GM23338 (cell line): ENCODE measurements around the gene MCUB. TPM values are rescaled to one million over a fixed set of nuclear protein-coding genes. Genes with fewer than 3 reads are reported as not detected.

ENCODE experiments used
- ATAC-seq: fragments of 200-7000 bp; cut with Tn5 transposase; 3 replicates; pipeline ENCODE4 v1.9.1; 2020
- DNase-seq: peaks from one replicate; pipeline ENCODE4 v3.0.0-alpha.2; 2015; ENCODE audit warnings: low spot score
- H2AFZ ChIP-seq: fragments of 200-600 bp; sonication (generic); 2 replicates; pipeline ENCODE4 v1.8.0; 2016; ENCODE audit warnings: antibody characterized with exemption, mild to moderate bottlenecking, moderate library complexity
- H3F3A ChIP-seq: fragments of 200-600 bp; sonication (generic); replicated peaks from 2 replicates; pipeline ENCODE4 v1.8.0; 2017; ENCODE audit warnings: antibody characterized with exemption, mixed run types, low read depth
- H3K27ac ChIP-seq: fragments of 200-600 bp; sonication (generic); 2 replicates; pipeline ENCODE4 v1.6.1; 2016; ENCODE audit warnings: low read depth
- H3K27me3 ChIP-seq: fragments of 200-600 bp; sonication (generic); 2 replicates; pipeline ENCODE4 v1.8.0; 2016; ENCODE audit warnings: mild to moderate bottlenecking, mixed run types, moderate library complexity; ENCODE audit not compliant: insufficient read depth
- H3K36me3 ChIP-seq: fragments of 200-600 bp; sonication (generic); 2 replicates; pipeline ENCODE4 v1.8.0; 2016; ENCODE audit warnings: mild to moderate bottlenecking; ENCODE audit not compliant: insufficient read depth
- H3K4me1 ChIP-seq: fragments of 200-600 bp; sonication (generic); 2 replicates; pipeline ENCODE4 v1.8.0; 2016; ENCODE audit warnings: mild to moderate bottlenecking, moderate library complexity; ENCODE audit not compliant: insufficient read depth
- H3K4me2 ChIP-seq: fragments of 200-600 bp; sonication (generic); 2 replicates; pipeline ENCODE4 v1.7.1; 2017; ENCODE audit warnings: mixed run types
- H3K4me3 ChIP-seq: fragments of 200-600 bp; sonication (generic); 2 replicates; pipeline ENCODE4 v1.6.1; 2016; ENCODE audit warnings: mixed run types
- H3K79me2 ChIP-seq: fragments of 200-600 bp; sonication (generic); replicated peaks from 2 replicates; pipeline ENCODE4 v1.8.0; 2017; ENCODE audit warnings: mild to moderate bottlenecking; ENCODE audit not compliant: insufficient read depth
- H3K9me2 ChIP-seq: fragments of 200-600 bp; sonication (generic); 2 replicates; pipeline ENCODE4 v1.8.0; 2017; ENCODE audit not compliant: insufficient read depth
- H4K20me1 ChIP-seq: fragments of 200-600 bp; sonication (generic); replicated peaks from 2 replicates; pipeline ENCODE4 v1.8.0; 2017; ENCODE audit warnings: mild to moderate bottlenecking; ENCODE audit not compliant: insufficient read depth
- H3K27ac Mint-ChIP-seq: 2 replicates; pipeline ENCODE4 v1.8.0; 2020; ENCODE audit warnings: inconsistent platforms, mild to moderate bottlenecking, moderate library complexity, mixed read lengths
- H3K27me3 Mint-ChIP-seq: 3 replicates; pipeline ENCODE4 v1.8.0; 2022; ENCODE audit warnings: low read depth, mild to moderate bottlenecking, moderate library complexity, mixed read lengths, inconsistent platforms; ENCODE audit not compliant: insufficient read depth, poor library complexity
- H3K36me3 Mint-ChIP-seq: 3 replicates; pipeline ENCODE4 v1.8.0; 2021; ENCODE audit warnings: low read depth, mild to moderate bottlenecking, inconsistent platforms, moderate library complexity, mixed read lengths
- H3K4me1 Mint-ChIP-seq: 3 replicates; pipeline ENCODE4 v1.8.0; 2020; ENCODE audit warnings: mild to moderate bottlenecking, inconsistent platforms, mixed read lengths
- H3K4me3 Mint-ChIP-seq: 3 replicates; pipeline ENCODE4 v1.8.0; 2021; ENCODE audit warnings: moderate library complexity, mild to moderate bottlenecking, inconsistent platforms, mixed read lengths
- H3K9me3 Mint-ChIP-seq: 3 replicates; pipeline ENCODE4 v1.8.0; 2020; ENCODE audit warnings: moderate library complexity, mild to moderate bottlenecking, inconsistent platforms, mixed read lengths
- CREB1 ChIP-seq: fragments of 250-450 bp; sonication (Bioruptor Pico); IDR thresholded peaks from 2 replicates; pipeline ENCODE4 v1.5.0; 2020; ENCODE audit warnings: low read depth, mild to moderate bottlenecking, moderate library complexity
- ETS1 ChIP-seq: IDR thresholded peaks from 2 replicates; pipeline ENCODE4 v1.6.1; 2016; ENCODE audit warnings: antibody characterized with exemption
- EZH2 ChIP-seq: fragments of 200-600 bp; sonication (generic); IDR thresholded peaks from one replicate; pipeline ENCODE4 v1.8.0; 2017; ENCODE audit warnings: antibody characterized with exemption, mild to moderate bottlenecking, low read depth; ENCODE audit not compliant: unreplicated experiment
- NANOG ChIP-seq: IDR thresholded peaks from 2 replicates; pipeline ENCODE4 v1.6.1; 2016; ENCODE audit warnings: antibody characterized with exemption, borderline replicate concordance
- POLR2AphosphoS5 ChIP-seq: IDR thresholded peaks from 2 replicates; pipeline ENCODE4 v1.6.1; 2016; ENCODE audit warnings: antibody characterized with exemption, low read depth
- REST ChIP-seq: IDR thresholded peaks from one replicate; pipeline ENCODE4 v1.6.1; 2018; ENCODE audit warnings: antibody characterized with exemption; ENCODE audit not compliant: unreplicated experiment
- STAT1 ChIP-seq: IDR thresholded peaks from one replicate; pipeline ENCODE4 v1.6.1; 2016; ENCODE audit warnings: antibody characterized with exemption; ENCODE audit not compliant: unreplicated experiment
- ZNF114 ChIP-seq: fragments of 250-450 bp; sonication (Bioruptor Pico); IDR thresholded peaks from 2 replicates; pipeline ENCODE4 v1.5.0; 2020; ENCODE audit warnings: mild to moderate bottlenecking, moderate library complexity
- ZNF331 ChIP-seq: fragments of 250-450 bp; sonication (Bioruptor Pico); IDR thresholded peaks from 2 replicates; pipeline ENCODE4 v1.5.0; 2020; ENCODE audit warnings: low read depth, mild to moderate bottlenecking, moderate library complexity
- polyA plus RNA-seq: library from polyadenylated mRNA; unstranded; fragments of >200 nt; fragmentation: Nextera tagmentation; extraction: Ambion mirVana; gene quantifications from 2 replicates; pipeline ENCODE4 v1.2.1, GENCODE V29; 2016
- total RNA-seq: library from RNA; depleted of rRNA; stranded (reverse); fragments of >200 nt; shearing (Covaris generic); gene quantifications from 2 replicates; pipeline ENCODE4 v1.2.3, GENCODE V29; 2014
- TF ChIP-seq, protein P1 (sequence below): fragments of 250-450 bp; sonication (Bioruptor Pico); IDR thresholded peaks from 2 replicates; pipeline ENCODE4 v1.5.0; 2020; ENCODE audit warnings: mild to moderate bottlenecking, moderate library complexity
- TF ChIP-seq, protein P2 (sequence below), 2 experiments: fragments of 200-600 bp in 1 of 2; sonication (generic) in 1 of 2; conservative IDR thresholded peaks; 2 replicates each; pipeline versions ENCODE4 v1.5.1 to v1.6.1; 2016 to 2017; ENCODE audit warnings: antibody characterized with exemption in 2 of 2, low read depth in 2 of 2, mild to moderate bottlenecking in 2 of 2, moderate library complexity in 1 of 2

Gene MCUB
- total and polyA plus RNA-seq, 2 experiments from 2014 or later = 21.7 to 97.9 TPM

DNA sequence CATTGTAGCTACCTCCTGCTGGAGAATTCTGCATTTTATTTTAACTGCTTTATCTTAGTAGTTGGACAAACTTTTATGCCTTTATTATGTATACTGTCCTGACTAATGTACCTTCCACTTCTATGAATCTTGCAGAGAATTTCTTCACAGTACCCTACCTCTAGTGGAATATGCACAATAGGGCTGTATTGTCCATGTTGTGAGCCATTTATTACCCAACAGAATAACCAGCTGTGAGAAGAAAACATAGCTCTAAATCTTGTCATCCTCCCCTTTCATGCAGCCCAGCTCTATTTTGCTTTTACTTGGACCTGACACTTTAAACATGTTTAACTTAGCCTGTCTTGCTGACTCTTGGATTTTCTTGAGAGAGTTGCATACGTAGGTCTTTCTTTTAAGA is 56.2 kb downstream of the MCUB start (continued):
- TF ChIP-seq ZNF331 (CRISPR knock-in tag) (no peak), POLR2AphosphoS5 (no peak), NANOG (no peak), REST (no peak), ETS1 (no peak), ZNF114 (CRISPR knock-in tag) (no peak), CREB1 (CRISPR knock-in tag) (no peak), EZH2 (no peak)

- H3K9me2 ChIP-seq = no peaks in the 10 kb centered on the region
- H3K36me3 ChIP-seq = no peaks in the 10 kb centered on the region
- no peak overlapping the region for H2AFZ ChIP-seq
- H3K9me3 Mint-ChIP-seq = no peaks in the 10 kb centered on the region
- DNase-seq (no peak), ATAC-seq (no peak)
- no peak overlapping the region for H3K27ac ChIP-seq
- H3K4me1 Mint-ChIP-seq = no peaks in the 10 kb centered on the region; the same call in 2 of the 3 replicates
- no peak overlapping the region for H3K27ac Mint-ChIP-seq
- H3K4me3 ChIP-seq = no peak overlapping the region
- H3K4me1 ChIP-seq = peaks cover 1% of the 10 kb centered on the region; the same call in 1 of the 2 replicates
- H3K36me3 Mint-ChIP-seq = no peaks in the 10 kb centered on the region
- no peaks in the 10 kb centered on the region for H3K27me3 ChIP-seq
- H4K20me1 ChIP-seq = no peaks in the 10 kb centered on the region
- H3K4me3 Mint-ChIP-seq = no peak overlapping the region
- H3K79me2 ChIP-seq = no peaks in the 10 kb centered on the region
- H3K27me3 Mint-ChIP-seq = peaks cover 3% of the 10 kb centered on the region
- H3F3A ChIP-seq = no peaks in the 10 kb centered on the region
- no peak overlapping the region for H3K4me2 ChIP-seq
- TF ChIP-seq, protein P1, sequence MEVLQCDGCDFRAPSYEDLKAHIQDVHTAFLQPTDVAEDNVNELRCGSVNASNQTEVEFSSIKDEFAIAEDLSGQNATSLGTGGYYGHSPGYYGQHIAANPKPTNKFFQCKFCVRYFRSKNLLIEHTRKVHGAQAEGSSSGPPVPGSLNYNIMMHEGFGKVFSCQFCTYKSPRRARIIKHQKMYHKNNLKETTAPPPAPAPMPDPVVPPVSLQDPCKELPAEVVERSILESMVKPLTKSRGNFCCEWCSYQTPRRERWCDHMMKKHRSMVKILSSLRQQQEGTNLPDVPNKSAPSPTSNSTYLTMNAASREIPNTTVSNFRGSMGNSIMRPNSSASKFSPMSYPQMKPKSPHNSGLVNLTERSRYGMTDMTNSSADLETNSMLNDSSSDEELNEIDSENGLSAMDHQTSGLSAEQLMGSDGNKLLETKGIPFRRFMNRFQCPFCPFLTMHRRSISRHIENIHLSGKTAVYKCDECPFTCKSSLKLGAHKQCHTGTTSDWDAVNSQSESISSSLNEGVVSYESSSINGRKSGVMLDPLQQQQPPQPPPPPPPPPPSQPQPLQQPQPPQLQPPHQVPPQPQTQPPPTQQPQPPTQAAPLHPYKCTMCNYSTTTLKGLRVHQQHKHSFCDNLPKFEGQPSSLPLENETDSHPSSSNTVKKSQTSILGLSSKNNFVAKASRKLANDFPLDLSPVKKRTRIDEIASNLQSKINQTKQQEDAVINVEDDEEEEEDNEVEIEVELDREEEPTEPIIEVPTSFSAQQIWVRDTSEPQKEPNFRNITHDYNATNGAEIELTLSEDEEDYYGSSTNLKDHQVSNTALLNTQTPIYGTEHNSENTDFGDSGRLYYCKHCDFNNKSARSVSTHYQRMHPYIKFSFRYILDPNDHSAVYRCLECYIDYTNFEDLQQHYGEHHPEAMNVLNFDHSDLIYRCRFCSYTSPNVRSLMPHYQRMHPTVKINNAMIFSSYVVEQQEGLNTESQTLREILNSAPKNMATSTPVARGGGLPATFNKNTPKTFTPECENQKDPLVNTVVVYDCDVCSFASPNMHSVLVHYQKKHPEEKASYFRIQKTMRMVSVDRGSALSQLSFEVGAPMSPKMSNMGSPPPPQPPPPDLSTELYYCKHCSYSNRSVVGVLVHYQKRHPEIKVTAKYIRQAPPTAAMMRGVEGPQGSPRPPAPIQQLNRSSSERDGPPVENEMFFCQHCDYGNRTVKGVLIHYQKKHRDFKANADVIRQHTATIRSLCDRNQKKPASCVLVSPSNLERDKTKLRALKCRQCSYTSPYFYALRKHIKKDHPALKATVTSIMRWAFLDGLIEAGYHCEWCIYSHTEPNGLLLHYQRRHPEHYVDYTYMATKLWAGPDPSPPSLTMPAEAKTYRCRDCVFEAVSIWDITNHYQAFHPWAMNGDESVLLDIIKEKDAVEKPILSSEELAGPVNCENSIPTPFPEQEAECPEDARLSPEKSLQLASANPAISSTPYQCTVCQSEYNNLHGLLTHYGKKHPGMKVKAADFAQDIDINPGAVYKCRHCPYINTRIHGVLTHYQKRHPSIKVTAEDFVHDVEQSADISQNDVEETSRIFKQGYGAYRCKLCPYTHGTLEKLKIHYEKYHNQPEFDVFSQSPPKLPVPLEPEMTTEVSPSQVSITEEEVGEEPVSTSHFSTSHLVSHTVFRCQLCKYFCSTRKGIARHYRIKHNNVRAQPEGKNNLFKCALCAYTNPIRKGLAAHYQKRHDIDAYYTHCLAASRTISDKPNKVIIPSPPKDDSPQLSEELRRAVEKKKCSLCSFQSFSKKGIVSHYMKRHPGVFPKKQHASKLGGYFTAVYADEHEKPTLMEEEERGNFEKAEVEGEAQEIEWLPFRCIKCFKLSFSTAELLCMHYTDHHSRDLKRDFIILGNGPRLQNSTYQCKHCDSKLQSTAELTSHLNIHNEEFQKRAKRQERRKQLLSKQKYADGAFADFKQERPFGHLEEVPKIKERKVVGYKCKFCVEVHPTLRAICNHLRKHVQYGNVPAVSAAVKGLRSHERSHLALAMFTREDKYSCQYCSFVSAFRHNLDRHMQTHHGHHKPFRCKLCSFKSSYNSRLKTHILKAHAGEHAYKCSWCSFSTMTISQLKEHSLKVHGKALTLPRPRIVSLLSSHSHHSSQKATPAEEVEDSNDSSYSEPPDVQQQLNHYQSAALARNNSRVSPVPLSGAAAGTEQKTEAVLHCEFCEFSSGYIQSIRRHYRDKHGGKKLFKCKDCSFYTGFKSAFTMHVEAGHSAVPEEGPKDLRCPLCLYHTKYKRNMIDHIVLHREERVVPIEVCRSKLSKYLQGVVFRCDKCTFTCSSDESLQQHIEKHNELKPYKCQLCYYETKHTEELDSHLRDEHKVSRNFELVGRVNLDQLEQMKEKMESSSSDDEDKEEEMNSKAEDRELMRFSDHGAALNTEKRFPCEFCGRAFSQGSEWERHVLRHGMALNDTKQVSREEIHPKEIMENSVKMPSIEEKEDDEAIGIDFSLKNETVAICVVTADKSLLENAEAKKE (CRISPR knock-in tag) = no peak
- TF ChIP-seq POLR2AphosphoS5 (no peak), STAT1 (no peak), EZH2 (no peak), NANOG (no peak)
- TF ChIP-seq, protein P2, sequence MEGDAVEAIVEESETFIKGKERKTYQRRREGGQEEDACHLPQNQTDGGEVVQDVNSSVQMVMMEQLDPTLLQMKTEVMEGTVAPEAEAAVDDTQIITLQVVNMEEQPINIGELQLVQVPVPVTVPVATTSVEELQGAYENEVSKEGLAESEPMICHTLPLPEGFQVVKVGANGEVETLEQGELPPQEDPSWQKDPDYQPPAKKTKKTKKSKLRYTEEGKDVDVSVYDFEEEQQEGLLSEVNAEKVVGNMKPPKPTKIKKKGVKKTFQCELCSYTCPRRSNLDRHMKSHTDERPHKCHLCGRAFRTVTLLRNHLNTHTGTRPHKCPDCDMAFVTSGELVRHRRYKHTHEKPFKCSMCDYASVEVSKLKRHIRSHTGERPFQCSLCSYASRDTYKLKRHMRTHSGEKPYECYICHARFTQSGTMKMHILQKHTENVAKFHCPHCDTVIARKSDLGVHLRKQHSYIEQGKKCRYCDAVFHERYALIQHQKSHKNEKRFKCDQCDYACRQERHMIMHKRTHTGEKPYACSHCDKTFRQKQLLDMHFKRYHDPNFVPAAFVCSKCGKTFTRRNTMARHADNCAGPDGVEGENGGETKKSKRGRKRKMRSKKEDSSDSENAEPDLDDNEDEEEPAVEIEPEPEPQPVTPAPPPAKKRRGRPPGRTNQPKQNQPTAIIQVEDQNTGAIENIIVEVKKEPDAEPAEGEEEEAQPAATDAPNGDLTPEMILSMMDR (conservative IDR thresholded peaks at IDR 0.05; ENCODE audit: low read depth in 2 of 2) = no peak
These were observed 62.6 kb downstream of the MCUB start for GRCh38 chr4:109622626-109623025.
